Mesendoderm (in vitro differentiated cells): ENCODE measurements around the gene PAPSS2.

Experiments
- DNase-seq: peaks from one replicate; pipeline ENCODE4 v3.0.0; 2013
- H2AK5ac ChIP-seq: 2 replicates; pipeline ENCODE4 v1.6.1; 2013; ENCODE audit warnings: low read length, inconsistent platforms
- H2BK120ac ChIP-seq: 2 replicates; pipeline ENCODE4 v1.6.1; 2013; ENCODE audit warnings: low read depth, mild to moderate bottlenecking, low read length, moderate library complexity, mixed read lengths
- H2BK15ac ChIP-seq: replicated peaks from 2 replicates; pipeline ENCODE4 v1.6.1; 2013; ENCODE audit warnings: low read depth, mild to moderate bottlenecking, moderate library complexity
- H2BK5ac ChIP-seq: 2 replicates; pipeline ENCODE4 v1.6.1; 2013; ENCODE audit warnings: low read length, inconsistent platforms
- H3K18ac ChIP-seq: 2 replicates; pipeline ENCODE4 v1.6.1; 2013; ENCODE audit warnings: mild to moderate bottlenecking, low read length, mixed read lengths
- H3K23ac ChIP-seq: one replicate; pipeline ENCODE4 v1.6.1; 2013; ENCODE audit warnings: low read length
- H3K27ac ChIP-seq: 2 replicates; pipeline ENCODE4 v1.5.1; 2013; ENCODE audit warnings: low read depth, mild to moderate bottlenecking, inconsistent platforms, low read length, moderate library complexity
- H3K27me3 ChIP-seq: 2 replicates; pipeline ENCODE4 v1.6.1; 2013; ENCODE audit warnings: low read length, control low read depth, mild to moderate bottlenecking, inconsistent platforms; ENCODE audit not compliant: insufficient read depth, poor library complexity
- H3K36me3 ChIP-seq: 2 replicates; pipeline ENCODE4 v1.6.1; 2013; ENCODE audit warnings: low read length, inconsistent platforms; ENCODE audit not compliant: control insufficient read depth, insufficient read depth
- H3K4ac ChIP-seq: one replicate; pipeline ENCODE4 v1.6.1; 2013; ENCODE audit warnings: low read depth, mild to moderate bottlenecking, low read length, moderate library complexity
- H3K4me1 ChIP-seq: 2 replicates; pipeline ENCODE4 v1.6.1; 2013; ENCODE audit warnings: low read depth, low read length, inconsistent platforms; ENCODE audit not compliant: control insufficient read depth
- H3K4me2 ChIP-seq: 2 replicates; pipeline ENCODE4 v1.6.1; 2013; ENCODE audit warnings: low read length
- H3K4me3 ChIP-seq: 2 replicates; pipeline ENCODE4 v1.5.1; 2013; ENCODE audit warnings: mild to moderate bottlenecking, low read length
- H3K56ac ChIP-seq: one replicate; pipeline ENCODE4 v1.6.1; 2013; ENCODE audit warnings: low read length
- H3K79me1 ChIP-seq: 2 replicates; pipeline ENCODE4 v1.6.1; 2013; ENCODE audit warnings: low read length, inconsistent platforms
- H3K79me2 ChIP-seq: 2 replicates; pipeline ENCODE4 v1.6.1; 2013; ENCODE audit warnings: mild to moderate bottlenecking, low read length; ENCODE audit not compliant: control insufficient read depth, insufficient read depth
- H3K9ac ChIP-seq: 2 replicates; pipeline ENCODE4 v1.6.1; 2013; ENCODE audit warnings: low read length, inconsistent platforms
- H4K5ac ChIP-seq: one replicate; pipeline ENCODE4 v1.6.1; 2013; ENCODE audit warnings: low read length
- H4K8ac ChIP-seq: one replicate; pipeline ENCODE4 v1.6.1; 2013; ENCODE audit warnings: low read depth, mild to moderate bottlenecking, control low read depth, low read length, moderate library complexity
- WGBS: extraction: QIAGEN DNeasy Blood & Tissue Kit; methylation state at CpG from one replicate; pipeline ENCODE4 v1.1.7; 2013; ENCODE audit warnings: low lambda C conversion rate, missing lambda C conversion rate; ENCODE audit not compliant: insufficient coverage; ENCODE audit errors: extremely low coverage; 5-methylcytosine and 5-hydroxymethylcytosine counted together

Gene PAPSS2

GRCh38 chr10:87675396-87676376 is 16.0 kb downstream of the PAPSS2 start:
- no peak overlapping the region for H2BK120ac ChIP-seq
- DNase-seq = peak; percentile 40
- no peak overlapping the region for H4K8ac ChIP-seq
- no peak overlapping the region for H3K56ac ChIP-seq
- no peak overlapping the region for H3K18ac ChIP-seq
- H2AK5ac ChIP-seq = no peak overlapping the region
- no peak overlapping the region for H2BK5ac ChIP-seq
- H3K36me3 ChIP-seq = no peaks in the 10 kb centered on the region
- H3K23ac ChIP-seq = no peak overlapping the region
- H3K4ac ChIP-seq = no peak overlapping the region
- H3K4me2 ChIP-seq = no peak overlapping the region
- H3K27me3 ChIP-seq = no peaks in the 10 kb centered on the region
- H3K79me1 ChIP-seq = no peaks in the 10 kb centered on the region
- no peaks in the 10 kb centered on the region for H3K4me1 ChIP-seq
- H4K5ac ChIP-seq = no peak overlapping the region
- H3K9ac ChIP-seq = no peak overlapping the region
- H3K79me2 ChIP-seq = no peaks in the 10 kb centered on the region
- no peak overlapping the region for H2BK15ac ChIP-seq
- no peak overlapping the region for H3K4me3 ChIP-seq
- H3K27ac ChIP-seq = no peak overlapping the region
- no CpG with 5 or more reads among the region's 8 CpGs for WGBS

GRCh38 chr10:87677595-87677994 is 17.9 kb downstream of the PAPSS2 start:
- Histone ChIP-seq H3K79me1 (no peaks in the 10 kb centered on the region), H3K9ac (no peak overlapping the region), H2BK120ac (no peak overlapping the region), H3K27me3 (no peaks in the 10 kb centered on the region), H3K27ac (no peak overlapping the region), H2BK15ac (no peak overlapping the region), H3K4me1 (no peaks in the 10 kb centered on the region), H2BK5ac (no peak overlapping the region), H4K8ac (no peak overlapping the region), H3K4me3 (no peak overlapping the region), H3K4ac (no peak overlapping the region), H2AK5ac (no peak overlapping the region), H3K79me2 (no peaks in the 10 kb centered on the region), H3K4me2 (no peak overlapping the region), H3K36me3 (no peaks in the 10 kb centered on the region), H3K56ac (no peak overlapping the region), H3K18ac (no peak overlapping the region), H4K5ac (no peak overlapping the region), H3K23ac (no peak overlapping the region)
- DNase-seq = no peak
- WGBS = no CpG with 5 or more reads among the region's 1 CpG

- Histone ChIP-seq H3K4ac (no peak overlapping the region), H3K36me3 (no peaks in the 10 kb centered on the region), H2BK15ac (no peak overlapping the region), H3K4me3 (no peak overlapping the region), H3K79me2 (no peaks in the 10 kb centered on the region), H3K4me1 (no peaks in the 10 kb centered on the region), H2BK5ac (no peak overlapping the region), H2AK5ac (no peak overlapping the region), H4K5ac (no peak overlapping the region), H3K18ac (no peak overlapping the region), H3K56ac (no peak overlapping the region), H3K27me3 (no peaks in the 10 kb centered on the region), H2BK120ac (no peak overlapping the region), H3K27ac (no peak overlapping the region), H3K79me1 (no peaks in the 10 kb centered on the region), H4K8ac (no peak overlapping the region), H3K23ac (no peak overlapping the region), H3K4me2 (no peak overlapping the region), H3K9ac (no peak overlapping the region)
- no CpG with 5 or more reads among the region's 2 CpGs for WGBS
- no peak for DNase-seq
Observed at GRCh38 chr10:87678302-87678701, 18.6 kb downstream of the PAPSS2 start.

GRCh38 chr10:87683356-87683755 is 23.7 kb downstream of the PAPSS2 start:
- Histone ChIP-seq H2AK5ac (no peak overlapping the region), H2BK15ac (no peak overlapping the region), H3K79me1 (no peaks in the 10 kb centered on the region), H3K79me2 (no peaks in the 10 kb centered on the region), H4K8ac (no peak overlapping the region), H3K56ac (no peak overlapping the region), H3K23ac (no peak overlapping the region), H4K5ac (no peak overlapping the region), H3K4me2 (no peak overlapping the region), H3K4ac (no peak overlapping the region), H2BK120ac (no peak overlapping the region), H3K18ac (no peak overlapping the region), H3K9ac (no peak overlapping the region), H3K4me1 (no peaks in the 10 kb centered on the region), H3K27ac (no peak overlapping the region), H3K4me3 (no peak overlapping the region), H2BK5ac (no peak overlapping the region), H3K36me3 (no peaks in the 10 kb centered on the region), H3K27me3 (no peaks in the 10 kb centered on the region)
- no CpG with 5 or more reads among the region's 4 CpGs for WGBS
- DNase-seq = no peak

- Histone ChIP-seq H2BK120ac (no peak overlapping the region), H3K56ac (no peak overlapping the region), H3K4me2 (no peak overlapping the region), H3K23ac (no peak overlapping the region), H3K18ac (no peak overlapping the region), H3K36me3 (no peaks in the 10 kb centered on the region), H2BK15ac (no peak overlapping the region), H3K27me3 (no peaks in the 10 kb centered on the region), H3K4me1 (no peaks in the 10 kb centered on the region), H3K4me3 (no peak overlapping the region), H3K27ac (no peak overlapping the region), H3K9ac (no peak overlapping the region), H2BK5ac (no peak overlapping the region), H3K4ac (no peak overlapping the region), H2AK5ac (no peak overlapping the region), H3K79me2 (no peaks in the 10 kb centered on the region), H4K5ac (no peak overlapping the region), H3K79me1 (no peaks in the 10 kb centered on the region), H4K8ac (no peak overlapping the region)
- no CpG with 5 or more reads among the region's 7 CpGs for WGBS
- DNase-seq = no peak
Observed at GRCh38 chr10:87684001-87684638, 24.4 kb downstream of the PAPSS2 start.
